Omental fat pad (tissue), 4 donors: ENCODE data around the gene ANXA4. TPM values are rescaled to one million over a fixed set of nuclear protein-coding genes. Genes with fewer than 3 reads are reported as not detected.

Experiments used
- ATAC-seq: fragments of 150-250 bp; one replicate; pipeline ENCODE4 v1.9.1; 2016; ENCODE audit warnings: mild to moderate bottlenecking, moderate library complexity; ENCODE audit not compliant: low FRiP score
- DNase-seq: peaks from one replicate; pipeline ENCODE4 v3.0.0-alpha.2; 2019; ENCODE audit warnings: low spot score
- CTCF ChIP-seq, 3 donors: fragments of 450-650 bp; IDR thresholded peaks; one replicate each; pipeline ENCODE4 v1.5.1; 2016 to 2017; ENCODE audit warnings: antibody characterized with exemption in 3 of 3, mild to moderate bottlenecking in 3 of 3, moderate library complexity in 2 of 3
- total RNA-seq, 4 donors: library from RNA; depleted of rRNA; stranded (reverse); fragments of >200 nt; gene quantifications; one replicate each; pipeline ENCODE4 v1.1.0, GENCODE V29; 2016

The ANXA4 gene
- total RNA-seq = 10 to 100 TPM; 36.6 to 52.3 (median 40.7) TPM

DNA sequence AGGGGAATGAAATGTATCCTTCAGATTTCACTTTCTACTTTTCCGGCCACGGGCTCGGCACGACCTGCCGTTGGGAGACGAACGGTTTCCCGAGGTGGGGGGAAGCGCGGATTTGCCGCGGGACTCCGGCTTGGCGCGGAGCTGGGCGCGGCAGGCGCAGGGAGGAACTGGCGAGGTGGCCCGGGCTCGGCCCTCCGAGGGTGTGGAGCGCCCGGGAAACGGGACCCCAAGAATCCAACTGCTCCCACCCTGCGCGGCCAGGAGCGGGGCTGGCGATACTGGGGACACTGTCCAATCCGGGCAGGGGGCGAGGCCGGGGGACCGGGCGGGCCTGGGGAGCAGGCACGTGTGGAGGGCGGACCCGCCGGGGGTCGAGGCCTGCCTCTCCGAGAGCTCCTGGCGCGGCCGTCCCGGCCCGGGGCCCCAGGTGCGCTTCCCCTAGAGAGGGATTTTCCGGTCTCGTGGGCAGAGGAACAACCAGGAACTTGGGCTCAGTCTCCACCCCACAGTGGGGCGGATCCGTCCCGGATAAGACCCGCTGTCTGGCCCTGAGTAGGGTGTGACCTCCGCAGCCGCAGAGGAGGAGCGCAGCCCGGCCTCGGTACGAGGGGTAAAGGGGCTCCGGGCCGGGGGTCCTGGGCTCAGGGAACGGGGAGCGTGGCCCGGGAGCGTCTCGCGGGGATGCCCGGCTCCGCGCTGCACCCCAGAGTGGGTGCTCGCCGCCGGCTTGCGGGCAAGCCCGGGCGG lies at the start of gene ANXA4:
Gene ANXA4, plus strand, starts transcription at position 560 of the 747 bp plus-strand sequence. CDS start 39,432 bp downstream, outside the sequence.
- peak; percentile 54 for DNase-seq
- ATAC-seq = peak; percentile 96

GRCh38 chr2:69692424-69692823 lies 49.5 kb upstream of the ANXA4 start:
- DNase-seq (no peak), ATAC-seq (no peak)
- no peak for TF ChIP-seq CTCF (IDR thresholded peaks at IDR 0.05)

More for the DNA sequence above, at the start of gene ANXA4:
- no peak for TF ChIP-seq CTCF (IDR thresholded peaks at IDR 0.05)

GRCh38 chr2:69693059-69693774 lies 48.7 kb upstream of the ANXA4 start:
- TF ChIP-seq CTCF (IDR thresholded peaks at IDR 0.05) = no peak
- ATAC-seq = no peak
- no peak for DNase-seq

DNA sequence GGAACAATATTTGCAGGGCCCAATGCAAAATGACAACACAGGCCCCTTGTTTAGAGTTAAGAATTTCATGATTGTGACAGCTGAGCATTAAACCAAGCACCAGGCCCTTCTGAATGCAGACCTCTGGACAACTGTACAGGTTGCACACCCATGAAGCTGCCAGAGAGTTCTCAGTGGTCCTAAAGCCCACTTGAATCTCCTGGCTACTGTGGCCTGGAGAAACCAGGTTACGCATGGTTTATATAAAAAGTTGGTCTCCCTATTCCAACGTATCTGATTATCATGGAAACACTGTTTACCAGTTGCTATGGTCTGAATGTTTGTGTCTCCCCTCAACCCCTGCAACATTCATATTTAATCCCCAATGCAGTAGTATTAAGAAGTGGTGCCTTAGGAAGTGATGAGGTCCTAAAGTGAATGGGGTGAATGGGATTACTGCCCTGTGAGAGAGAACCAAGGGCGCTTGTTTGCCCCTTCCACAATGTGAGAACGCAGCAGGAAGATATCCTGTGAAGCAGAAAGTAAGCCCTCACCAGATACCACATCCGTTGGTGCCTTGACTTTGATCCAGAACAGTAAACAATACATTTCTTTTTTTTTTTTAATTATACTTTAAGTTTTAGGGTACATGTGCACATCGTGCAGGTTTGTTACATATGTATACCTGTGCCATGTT lies 48.0 kb upstream of the ANXA4 start:
- DNase-seq (no peak), ATAC-seq (no peak)
- TF ChIP-seq CTCF (IDR thresholded peaks at IDR 0.05) = no peak

DNA sequence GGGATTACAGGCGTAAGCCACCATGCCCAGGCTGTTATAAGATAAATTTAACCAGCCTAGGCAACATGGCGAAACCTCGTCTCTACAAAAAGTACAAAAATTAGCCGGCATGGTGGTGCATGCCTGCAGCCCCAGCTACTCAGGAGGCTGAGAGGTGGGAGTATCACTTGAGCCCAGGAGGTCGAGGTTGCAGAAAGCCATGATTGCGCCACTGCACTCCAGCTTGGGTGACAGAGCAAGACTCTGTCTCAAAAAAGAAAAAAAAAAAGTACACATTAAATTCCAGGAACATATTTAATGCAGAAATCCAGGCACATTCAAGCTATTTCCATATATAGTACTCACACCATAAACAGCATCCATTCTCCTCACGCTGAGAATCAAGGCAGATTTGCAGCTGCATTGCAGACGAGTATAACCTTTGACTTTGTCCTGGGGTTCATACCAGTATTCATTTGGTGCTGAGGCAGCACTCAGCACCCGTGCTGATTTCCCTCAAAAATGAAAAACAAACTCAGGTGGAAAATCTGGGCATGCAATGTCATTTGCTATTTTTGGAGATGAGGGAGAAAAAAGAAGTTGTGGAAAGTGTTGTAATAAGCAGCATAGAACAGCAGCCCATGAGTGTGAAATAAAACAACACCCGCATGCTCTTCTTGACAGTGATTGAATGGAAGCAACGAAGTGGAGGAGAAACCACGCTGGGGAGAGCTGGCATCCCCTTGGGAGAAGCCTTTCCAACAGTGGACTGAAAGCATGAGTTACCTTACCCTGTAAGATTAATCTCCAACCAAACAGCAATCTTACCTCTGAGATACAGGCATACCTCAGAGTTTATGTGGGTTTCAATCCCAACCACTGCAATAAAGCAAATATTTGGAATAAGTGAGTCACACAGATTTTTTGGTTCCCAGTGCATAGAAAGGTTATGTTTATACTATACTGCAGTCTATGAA lies 46.8 kb upstream of the ANXA4 start:
- ATAC-seq (peak; percentile 86), DNase-seq (no peak)
- no peak for TF ChIP-seq CTCF (IDR thresholded peaks at IDR 0.05)

DNA sequence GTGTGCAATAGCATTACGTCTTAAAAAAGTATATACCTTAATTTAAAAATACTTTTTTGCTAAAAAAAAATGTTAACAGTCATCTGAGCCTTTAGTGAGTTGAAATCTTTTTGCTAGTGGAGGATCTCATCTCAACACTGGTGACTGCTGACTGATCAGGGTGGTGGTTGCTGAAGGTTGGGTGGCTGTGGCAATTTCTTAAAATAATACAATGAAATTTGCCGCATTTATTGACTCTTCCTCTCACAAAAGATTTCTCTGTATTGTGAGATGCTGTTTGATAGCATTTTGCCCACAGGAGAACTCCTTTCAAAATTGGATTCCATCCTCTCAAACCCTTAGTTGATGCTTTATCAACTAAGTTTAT lies 46.1 kb upstream of the ANXA4 start:
- ATAC-seq (no peak), DNase-seq (no peak)
- TF ChIP-seq CTCF (IDR thresholded peaks at IDR 0.05) = no peak
